Vagina (tissue), 2 donors: ENCODE data around the gene ZRSR2.

Source experiments
- CTCF ChIP-seq, 3 experiments: fragments of 450-650 bp in 2 of 3; fragments of 200-600 bp in 1 of 3; sonication (generic) in 1 of 3; IDR thresholded peaks; one replicate each; pipeline ENCODE4 v1.5.1; 2017 to 2019; ENCODE audit warnings: antibody characterized with exemption in 3 of 3, mild to moderate bottlenecking in 2 of 3, moderate library complexity in 2 of 3
- POLR2A ChIP-seq, 2 donors: fragments of 450-650 bp; IDR thresholded peaks; one replicate each; pipeline ENCODE4 v1.6.1; 2017; ENCODE audit warnings: antibody characterized with exemption in 2 of 2, mild to moderate bottlenecking in 2 of 2, moderate library complexity in 2 of 2
- POLR2AphosphoS5 ChIP-seq, 2 donors: sonication (generic); formaldehyde crosslinking; IDR thresholded peaks; one replicate each; pipeline ENCODE4 v1.9.0; 2017; ENCODE audit warnings: antibody characterized with exemption in 2 of 2, mild to moderate bottlenecking in 2 of 2, low read depth in 1 of 2; ENCODE audit not compliant: insufficient read depth in 1 of 2

DNA sequence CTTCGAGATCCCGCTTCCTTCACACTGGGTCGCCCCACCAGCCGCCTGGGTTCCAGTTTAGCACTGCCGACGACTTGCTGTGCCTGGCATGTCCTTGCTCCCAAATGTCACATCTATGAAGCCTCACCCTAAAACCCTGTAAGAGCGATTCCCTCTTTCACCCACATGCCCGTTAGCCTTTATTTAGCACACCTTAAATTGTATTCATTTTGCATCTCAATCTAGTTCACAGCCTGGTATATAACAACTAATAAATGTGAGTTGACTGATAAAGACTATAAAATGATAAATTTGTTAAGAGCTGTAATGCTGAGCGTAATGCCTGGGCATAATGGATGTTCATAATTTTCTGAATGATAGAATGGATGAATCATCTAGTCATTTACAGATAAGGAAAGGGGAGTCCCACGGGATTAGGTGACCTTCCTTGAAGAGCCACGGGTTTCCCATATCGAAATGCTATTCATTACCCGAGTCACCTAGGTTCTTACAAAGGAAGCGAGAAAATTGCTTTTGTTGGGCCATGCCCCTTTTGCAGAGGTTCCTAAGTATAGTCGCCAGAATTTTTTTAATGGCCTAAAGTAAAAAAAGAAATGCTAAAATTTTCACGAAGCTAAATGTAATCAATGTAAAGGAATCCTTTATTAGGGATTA lies 65.4 kb downstream of the ZRSR2 start:
- TF ChIP-seq POLR2A (IDR thresholded peaks at IDR 0.05) (no peak), POLR2AphosphoS5 (IDR thresholded peaks at IDR 0.05; ENCODE audit: insufficient read depth in 1 of 2, low read depth in 1 of 2) (peak in 1 of 2 donors; percentile 5), CTCF (IDR thresholded peaks at IDR 0.05) (no peak)
